ENCODE results near the gene OXER1. TPM values are rescaled to one million over a fixed set of nuclear protein-coding genes. Genes with fewer than 3 reads are reported as not detected.

Gene OXER1
- polyA plus RNA-seq, 1 experiment: 0.27 TPM

DNA sequence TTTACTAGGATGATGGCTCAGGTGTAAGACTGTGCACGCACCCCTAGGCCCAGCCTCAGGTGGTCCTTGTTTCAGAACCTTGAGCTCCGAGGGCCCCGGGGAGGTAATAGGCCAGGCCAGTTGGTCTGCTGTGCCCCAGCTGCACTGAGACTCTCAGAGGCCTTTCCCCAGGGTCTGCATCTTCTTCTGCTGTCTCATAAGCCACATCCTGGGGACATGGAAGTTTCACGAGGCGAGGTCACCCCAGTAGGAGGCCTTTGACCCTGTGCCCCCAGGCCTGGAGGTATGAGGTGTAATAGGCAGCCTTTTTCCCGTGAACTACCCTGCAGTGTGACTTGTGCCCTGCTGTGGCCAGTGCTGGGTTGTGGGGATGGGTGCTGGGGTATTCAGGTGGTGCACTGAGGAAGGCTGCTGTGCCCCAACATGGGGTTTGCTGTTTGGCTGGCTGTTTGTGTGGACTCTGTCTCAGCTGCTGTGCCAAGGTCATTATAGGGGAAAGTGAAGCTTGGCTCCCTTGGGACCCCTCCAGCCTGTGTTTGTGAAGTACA is 6.9 kb downstream of the OXER1 start:
- TF ChIP-seq, protein P1, sequence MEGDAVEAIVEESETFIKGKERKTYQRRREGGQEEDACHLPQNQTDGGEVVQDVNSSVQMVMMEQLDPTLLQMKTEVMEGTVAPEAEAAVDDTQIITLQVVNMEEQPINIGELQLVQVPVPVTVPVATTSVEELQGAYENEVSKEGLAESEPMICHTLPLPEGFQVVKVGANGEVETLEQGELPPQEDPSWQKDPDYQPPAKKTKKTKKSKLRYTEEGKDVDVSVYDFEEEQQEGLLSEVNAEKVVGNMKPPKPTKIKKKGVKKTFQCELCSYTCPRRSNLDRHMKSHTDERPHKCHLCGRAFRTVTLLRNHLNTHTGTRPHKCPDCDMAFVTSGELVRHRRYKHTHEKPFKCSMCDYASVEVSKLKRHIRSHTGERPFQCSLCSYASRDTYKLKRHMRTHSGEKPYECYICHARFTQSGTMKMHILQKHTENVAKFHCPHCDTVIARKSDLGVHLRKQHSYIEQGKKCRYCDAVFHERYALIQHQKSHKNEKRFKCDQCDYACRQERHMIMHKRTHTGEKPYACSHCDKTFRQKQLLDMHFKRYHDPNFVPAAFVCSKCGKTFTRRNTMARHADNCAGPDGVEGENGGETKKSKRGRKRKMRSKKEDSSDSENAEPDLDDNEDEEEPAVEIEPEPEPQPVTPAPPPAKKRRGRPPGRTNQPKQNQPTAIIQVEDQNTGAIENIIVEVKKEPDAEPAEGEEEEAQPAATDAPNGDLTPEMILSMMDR (IDR thresholded peaks at IDR 0.05; ENCODE audit: low read depth, low read length): no peak
- CTCF ChIA-PET: no interaction called here
- H3K27ac ChIP-seq (ENCODE audit: low read depth, low read length): no peak overlapping the region
- no peaks in the 10 kb centered on the region for H3K27me3 ChIP-seq (ENCODE audit: control insufficient read depth, insufficient read depth, low read length)
- H3K4me3 ChIP-seq (ENCODE audit: low read depth, low read length): no peak overlapping the region
- POLR2A ChIA-PET: interaction anchor here (0.6 kb wide), 1 partner anchor 44 kb away, joined by 4 read pairs; no protein-coding TSS in a partner anchor
- DNase-seq (ENCODE audit: low read depth, low spot score): no peak
- no peaks in the 10 kb centered on the region for H3K9me3 ChIP-seq (ENCODE audit: control insufficient read depth, insufficient read depth, low read length)

DNA sequence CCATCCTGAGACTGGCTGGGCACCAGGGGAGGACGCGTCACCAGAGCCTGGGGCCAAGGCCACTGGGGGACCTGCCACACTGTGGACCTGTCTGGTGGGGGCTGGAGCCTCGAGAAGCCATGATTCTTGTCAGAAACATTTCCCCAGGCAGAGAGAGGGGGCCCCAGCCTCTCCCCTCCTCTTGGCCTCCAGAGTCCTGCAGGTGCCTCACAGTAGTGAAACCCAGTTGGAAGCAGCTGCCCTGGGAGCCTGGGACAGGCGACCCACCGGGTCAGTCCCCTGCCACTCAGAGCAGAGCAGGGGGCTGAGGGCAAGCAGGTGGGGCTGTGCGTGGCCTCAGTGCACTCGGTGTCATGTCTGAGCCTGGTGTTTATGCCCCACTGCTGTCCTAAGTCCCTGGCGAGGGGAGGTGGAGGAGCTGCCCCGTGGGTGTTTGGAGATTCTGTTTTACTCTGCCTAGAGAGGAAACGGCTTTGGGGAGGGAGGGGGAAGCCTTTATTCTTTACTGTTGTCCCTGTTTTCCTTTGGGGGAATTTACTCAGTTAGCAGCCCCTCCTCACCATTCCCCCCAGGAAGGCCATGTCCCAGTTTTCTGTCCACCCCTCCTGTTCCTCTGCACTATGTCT is 7.7 kb downstream of the OXER1 start:
- DNase-seq (ENCODE audit: low read depth, low spot score): no peak
- TF ChIP-seq, protein P1 (IDR thresholded peaks at IDR 0.05; ENCODE audit: low read depth, low read length): no peak
- H3K4me3 ChIP-seq (ENCODE audit: low read depth, low read length): no peak overlapping the region
- H3K27me3 ChIP-seq (ENCODE audit: control insufficient read depth, insufficient read depth, low read length): no peaks in the 10 kb centered on the region
- POLR2A ChIA-PET: no interaction called here
- no peaks in the 10 kb centered on the region for H3K9me3 ChIP-seq (ENCODE audit: control insufficient read depth, insufficient read depth, low read length)
- no peak overlapping the region for H3K27ac ChIP-seq (ENCODE audit: low read depth, low read length)
- CTCF ChIA-PET: no interaction called here

DNA sequence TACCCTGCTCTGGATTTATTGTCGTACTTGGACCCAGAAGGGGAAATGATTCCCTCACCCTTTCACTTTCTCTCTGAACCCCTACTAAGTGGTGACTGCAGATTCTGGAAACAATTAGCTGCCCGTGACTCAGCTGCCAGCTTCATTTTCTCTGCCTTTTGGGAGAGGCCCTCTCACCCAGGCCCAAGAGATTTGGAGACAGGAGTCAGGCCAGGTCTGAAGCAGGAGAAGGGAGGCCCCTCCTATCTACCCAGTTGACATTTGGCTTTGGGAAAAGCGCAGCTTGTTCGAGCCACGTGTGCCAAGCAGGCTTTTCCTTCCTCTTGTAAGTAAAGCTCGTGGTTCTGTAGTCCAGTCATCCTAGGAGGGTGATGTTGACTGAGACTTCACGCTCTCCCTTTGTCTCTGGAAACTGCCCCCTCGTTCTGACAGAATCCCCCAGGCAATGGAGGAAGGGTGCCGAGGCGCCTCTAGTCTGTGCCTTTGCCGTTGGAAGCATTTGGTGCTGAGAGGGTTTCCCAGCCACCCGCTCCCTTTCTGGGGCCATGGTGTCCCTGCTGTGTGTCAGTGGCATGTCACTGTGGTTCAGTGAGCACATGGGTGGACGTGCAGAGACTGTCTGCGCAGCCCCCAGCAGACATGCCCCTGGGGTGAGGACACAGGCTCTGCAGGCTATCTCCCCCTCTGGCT is 8.6 kb downstream of the OXER1 start:
- POLR2A ChIA-PET: no interaction called here

DNA sequence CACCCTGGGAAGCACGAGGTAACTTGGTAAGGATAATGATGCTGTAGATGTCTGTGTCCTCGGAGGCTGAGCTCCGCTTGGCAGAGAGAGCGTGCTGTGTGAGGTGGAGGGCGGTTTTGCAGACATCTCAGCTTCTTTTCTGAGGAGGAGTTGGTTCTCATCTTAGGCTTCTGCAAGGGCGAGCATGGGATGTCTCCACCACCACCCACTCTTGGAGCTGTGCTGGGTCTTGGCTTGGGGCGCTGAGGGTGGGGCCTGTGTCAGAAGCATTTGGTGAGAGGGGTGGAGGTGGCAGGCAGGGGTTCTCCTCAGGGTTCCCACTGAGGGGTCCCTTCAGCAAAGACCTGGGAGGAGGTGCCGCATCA is 9.2 kb downstream of the OXER1 start:
- CTCF ChIA-PET: no interaction called here
- Histone ChIP-seq H3K27ac (ENCODE audit: low read depth, low read length) (no peak overlapping the region), H3K4me3 (ENCODE audit: low read depth, low read length) (no peak overlapping the region)

More for the DNA sequence above, 8.6 kb downstream of the OXER1 start:
- CTCF ChIA-PET: no interaction called here
- no peak for DNase-seq (ENCODE audit: low read depth, low spot score)
- Histone ChIP-seq H3K9me3 (ENCODE audit: control insufficient read depth, insufficient read depth, low read length) (no peaks in the 10 kb centered on the region), H3K27ac (ENCODE audit: low read depth, low read length) (no peak overlapping the region), H3K27me3 (ENCODE audit: control insufficient read depth, insufficient read depth, low read length) (no peaks in the 10 kb centered on the region), H3K4me3 (ENCODE audit: low read depth, low read length) (no peak overlapping the region)
- TF ChIP-seq, protein P1 (IDR thresholded peaks at IDR 0.05; ENCODE audit: low read depth, low read length): no peak

More for the DNA sequence above, 9.2 kb downstream of the OXER1 start:
- Histone ChIP-seq H3K9me3 (ENCODE audit: control insufficient read depth, insufficient read depth, low read length) (no peaks in the 10 kb centered on the region), H3K27me3 (ENCODE audit: control insufficient read depth, insufficient read depth, low read length) (no peaks in the 10 kb centered on the region)
- no peak for DNase-seq (ENCODE audit: low read depth, low spot score)
- POLR2A ChIA-PET: no interaction called here
- TF ChIP-seq, protein P1 (IDR thresholded peaks at IDR 0.05; ENCODE audit: low read depth, low read length): no peak

Measured in AG04450 (cell line).